ENCODE measurements around the gene TBX10. TPM values are rescaled to one million over a fixed set of nuclear protein-coding genes. Genes with fewer than 3 reads are reported as not detected.
"Not testable (repeated sequence)": the region's sequence is repeated elsewhere in the genome, so short reads cannot be mapped to it uniquely, and the experiment has no call there.

TBX10 gene
- polyA plus RNA-seq (2012; ENCODE audit: missing spikeins), result 0.21 TPM

DNA sequence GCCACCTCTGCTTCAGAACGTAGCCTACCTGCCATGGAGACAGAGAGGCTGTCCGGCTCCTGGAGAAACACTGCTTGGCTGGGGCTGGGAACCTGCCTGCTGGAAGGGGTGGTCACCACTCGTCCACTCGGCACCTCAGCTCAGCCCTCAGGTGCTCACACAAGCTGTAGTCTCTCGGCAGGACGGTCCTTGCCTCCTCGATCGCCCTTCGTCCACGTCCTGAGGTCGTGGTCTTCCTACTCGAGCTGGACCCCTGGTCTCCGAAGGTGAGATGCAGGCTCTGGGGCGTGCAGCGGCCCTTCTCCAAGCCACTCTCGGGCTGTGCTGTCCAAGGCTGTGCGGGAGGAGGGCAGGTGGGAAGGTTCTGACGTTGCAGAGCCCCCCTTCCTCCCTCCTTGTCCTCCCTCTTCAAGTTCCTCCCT, at the start of gene TBX10:
TBX10 (minus strand) TSS at position 326 of the 422 bp plus-strand sequence; CDS start at position 35, 291 bp downstream.
- FAIRE-seq, result no peak

DNA sequence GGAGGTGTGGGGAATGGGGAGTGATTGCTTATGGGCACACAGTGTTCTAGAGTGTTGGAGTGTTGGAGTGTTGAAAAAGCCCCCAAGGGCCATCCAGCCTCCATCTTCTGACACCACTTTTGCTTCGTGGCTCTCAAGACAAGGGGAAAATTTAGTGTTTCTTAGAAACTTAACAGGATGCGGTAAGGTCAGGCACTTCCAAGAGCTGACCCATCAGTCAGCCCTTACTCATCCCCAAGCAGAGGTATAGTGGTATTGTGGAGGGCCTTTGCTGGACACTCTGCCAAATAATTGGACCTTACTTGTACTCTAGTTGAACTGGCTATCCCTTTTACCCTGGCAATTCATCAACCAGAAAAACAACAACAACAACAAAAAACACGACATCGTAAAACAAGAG, 49.6 kb upstream of the TBX10 start:
- FAIRE-seq, result no peak
- DNase-seq (ENCODE audit: insufficient read length), result no peak
- TF ChIP-seq POLR2A (IDR thresholded peaks at IDR 0.05; ENCODE audit: low read depth, low read length) (no peak), TAF1 (IDR thresholded peaks at IDR 0.05; ENCODE audit: borderline replicate concordance, low read depth, low read length) (no peak)

More for the DNA sequence above, at the start of gene TBX10:
- DNase-seq (ENCODE audit: insufficient read length), result peak; percentile 16
- TF ChIP-seq POLR2A (IDR thresholded peaks at IDR 0.05; ENCODE audit: low read depth, low read length) (no peak), TAF1 (IDR thresholded peaks at IDR 0.05; ENCODE audit: borderline replicate concordance, low read depth, low read length) (no peak), POLR2AphosphoS5 (IDR thresholded peaks at IDR 0.05; ENCODE audit: low read depth, low read length) (no peak)

GRCh38 chr11:67687986-67688385, 48.4 kb upstream of the TBX10 start:
- no peak for FAIRE-seq
- TF ChIP-seq TAF1 (IDR thresholded peaks at IDR 0.05; ENCODE audit: borderline replicate concordance, low read depth, low read length), result no peak
- TF ChIP-seq POLR2A (IDR thresholded peaks at IDR 0.05; ENCODE audit: low read depth, low read length), result no peak
- no peak for TF ChIP-seq POLR2AphosphoS5 (IDR thresholded peaks at IDR 0.05; ENCODE audit: low read depth, low read length)
- no peak for DNase-seq (ENCODE audit: insufficient read length)

DNA sequence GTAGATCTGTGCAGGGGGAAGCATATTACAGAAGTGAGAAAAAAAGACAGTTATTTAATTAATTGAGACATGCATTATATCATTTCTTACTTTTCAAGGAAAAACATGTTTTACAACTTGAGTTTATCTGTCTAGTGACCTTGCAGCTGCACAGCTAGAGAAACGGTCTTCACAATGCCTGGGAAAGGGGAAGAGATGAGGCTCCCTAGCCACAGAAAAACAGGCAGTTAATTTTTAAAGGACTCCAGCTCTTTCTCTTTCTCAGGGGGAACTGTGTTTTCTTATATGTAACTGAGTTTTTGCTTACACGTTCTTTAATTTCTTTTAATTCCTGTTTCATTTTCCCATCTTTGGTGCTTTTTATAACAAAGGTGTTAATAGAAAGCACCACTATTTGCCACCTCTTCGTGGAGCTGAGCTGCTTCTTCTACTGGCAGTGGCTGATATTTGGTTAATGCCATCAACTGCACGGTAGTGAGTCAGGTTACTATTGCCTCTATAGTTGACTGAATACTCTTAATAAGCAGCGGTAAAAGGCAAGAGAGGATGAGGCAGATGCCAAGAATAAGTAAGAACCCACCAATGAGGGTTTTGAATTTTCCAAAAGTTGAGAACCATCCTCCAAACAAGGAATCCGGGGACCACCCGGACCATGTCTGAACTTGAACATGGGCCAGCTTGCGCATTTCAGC, 46.2 kb upstream of the TBX10 start:
- not testable (repeated sequence) for FAIRE-seq; DNase-seq (ENCODE audit: insufficient read length)

- not testable (repeated sequence) for FAIRE-seq
Observed at GRCh38 chr11:67682126-67683034, 42.8 kb upstream of the TBX10 start.

GRCh38 chr11:67680696-67681470, 41.3 kb upstream of the TBX10 start:
- FAIRE-seq (no peak), DNase-seq (ENCODE audit: insufficient read length) (no peak)
- TF ChIP-seq POLR2AphosphoS5 (IDR thresholded peaks at IDR 0.05; ENCODE audit: low read depth, low read length) (no peak), POLR2A (IDR thresholded peaks at IDR 0.05; ENCODE audit: low read depth, low read length) (no peak), TAF1 (IDR thresholded peaks at IDR 0.05; ENCODE audit: borderline replicate concordance, low read depth, low read length) (no peak)

More at GRCh38 chr11:67682126-67683034, 42.8 kb upstream of the TBX10 start:
- not testable (repeated sequence) for DNase-seq (ENCODE audit: insufficient read length)

DNA sequence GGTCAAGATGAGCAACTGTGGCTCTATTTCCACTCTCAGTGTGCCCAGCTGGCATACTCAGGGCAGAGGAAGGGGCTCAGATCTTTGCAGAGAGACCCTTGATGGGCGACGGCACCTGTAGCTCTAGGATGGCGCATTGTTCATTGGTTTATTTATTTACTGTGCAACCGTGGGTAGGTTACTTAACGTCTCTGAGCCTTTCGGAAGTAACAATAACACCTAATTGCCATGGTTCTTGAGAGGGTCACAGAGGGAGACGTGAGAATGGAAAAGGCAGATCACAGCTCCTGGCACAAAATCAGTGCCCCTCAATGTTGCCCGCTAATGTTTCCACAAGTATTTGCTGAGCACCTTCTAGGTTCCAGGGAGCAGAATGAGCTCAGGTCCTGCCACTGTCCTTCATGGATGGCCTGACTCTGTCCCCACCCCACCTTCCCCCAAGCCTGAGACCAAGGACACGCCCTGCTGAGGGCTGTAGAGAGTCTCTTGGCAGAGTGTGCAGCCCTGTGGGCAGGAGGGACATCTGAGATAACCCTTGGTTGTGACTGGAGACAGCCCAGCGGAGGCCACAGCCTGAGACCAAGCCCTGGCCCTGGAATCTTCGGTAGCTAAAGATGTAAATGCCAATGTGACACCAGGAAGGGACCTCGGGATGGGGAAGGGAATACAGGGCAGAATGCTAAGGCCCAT, 35.6 kb upstream of the TBX10 start:
- FAIRE-seq (no peak), DNase-seq (ENCODE audit: insufficient read length) (no peak)
- no peak for TF ChIP-seq POLR2A (IDR thresholded peaks at IDR 0.05; ENCODE audit: low read depth, low read length)
- TF ChIP-seq TAF1 (IDR thresholded peaks at IDR 0.05; ENCODE audit: borderline replicate concordance, low read depth, low read length), result no peak
- no peak for TF ChIP-seq POLR2AphosphoS5 (IDR thresholded peaks at IDR 0.05; ENCODE audit: low read depth, low read length)

DNA sequence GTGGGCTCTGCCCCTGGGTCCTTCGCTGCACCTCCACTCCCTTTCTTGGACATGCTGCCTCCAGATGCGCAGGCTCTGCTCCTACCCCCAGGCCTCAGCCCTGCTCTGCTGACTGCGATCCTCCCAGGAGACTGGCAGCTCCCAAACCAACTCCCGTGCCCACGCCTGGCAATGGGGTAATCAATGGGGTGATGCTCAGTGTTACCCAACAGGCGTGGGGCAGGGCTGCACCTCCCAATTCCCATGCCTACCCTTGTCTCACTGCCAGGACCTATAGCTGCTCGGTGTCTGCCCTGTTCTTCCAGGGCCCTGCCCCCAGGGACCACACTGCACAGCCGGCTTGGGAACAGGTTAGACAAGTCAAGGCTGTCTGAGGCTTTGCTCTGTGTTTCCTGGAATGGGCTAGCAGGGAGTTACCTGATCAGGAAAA, 34.9 kb upstream of the TBX10 start, which contains the start of gene ALDH3B2:
ALDH3B2 (minus strand) TSS at position 182 of the 430 bp plus-strand sequence. CDS start 7,688 bp downstream, outside the sequence.
- FAIRE-seq (no peak), DNase-seq (ENCODE audit: insufficient read length) (no peak)
- TF ChIP-seq POLR2AphosphoS5 (IDR thresholded peaks at IDR 0.05; ENCODE audit: low read depth, low read length) (no peak), TAF1 (IDR thresholded peaks at IDR 0.05; ENCODE audit: borderline replicate concordance, low read depth, low read length) (no peak), POLR2A (IDR thresholded peaks at IDR 0.05; ENCODE audit: low read depth, low read length) (no peak)

GRCh38 chr11:67673902-67674301, 34.3 kb upstream of the TBX10 start:
- DNase-seq (ENCODE audit: insufficient read length), result no peak
- TF ChIP-seq POLR2A (IDR thresholded peaks at IDR 0.05; ENCODE audit: low read depth, low read length) (no peak), TAF1 (IDR thresholded peaks at IDR 0.05; ENCODE audit: borderline replicate concordance, low read depth, low read length) (no peak), POLR2AphosphoS5 (IDR thresholded peaks at IDR 0.05; ENCODE audit: low read depth, low read length) (no peak)
- no peak for FAIRE-seq

DNA sequence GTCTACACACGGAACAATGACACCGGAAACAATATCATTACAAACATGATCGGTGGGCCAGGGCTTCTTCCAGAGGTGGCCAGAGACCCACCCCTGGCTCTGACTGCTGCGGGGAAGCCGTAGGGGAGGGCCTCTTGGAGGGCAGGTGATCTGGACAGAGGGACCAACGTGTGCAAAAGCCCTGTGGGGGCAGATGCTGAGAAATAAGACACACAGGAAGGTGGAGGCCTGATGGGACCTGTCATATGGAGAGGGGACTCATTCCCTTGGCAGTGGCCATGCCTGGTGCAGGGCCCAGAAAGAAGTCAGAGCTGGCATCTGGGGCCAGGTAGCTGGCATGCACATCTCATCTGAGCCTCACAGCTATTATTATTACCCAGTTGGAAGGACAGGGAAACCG, 33.8 kb upstream of the TBX10 start:
- TF ChIP-seq TAF1 (IDR thresholded peaks at IDR 0.05; ENCODE audit: borderline replicate concordance, low read depth, low read length), result no peak
- TF ChIP-seq POLR2A (IDR thresholded peaks at IDR 0.05; ENCODE audit: low read depth, low read length), result no peak
- no peak for TF ChIP-seq POLR2AphosphoS5 (IDR thresholded peaks at IDR 0.05; ENCODE audit: low read depth, low read length)
- no peak for FAIRE-seq
- no peak for DNase-seq (ENCODE audit: insufficient read length)

DNA sequence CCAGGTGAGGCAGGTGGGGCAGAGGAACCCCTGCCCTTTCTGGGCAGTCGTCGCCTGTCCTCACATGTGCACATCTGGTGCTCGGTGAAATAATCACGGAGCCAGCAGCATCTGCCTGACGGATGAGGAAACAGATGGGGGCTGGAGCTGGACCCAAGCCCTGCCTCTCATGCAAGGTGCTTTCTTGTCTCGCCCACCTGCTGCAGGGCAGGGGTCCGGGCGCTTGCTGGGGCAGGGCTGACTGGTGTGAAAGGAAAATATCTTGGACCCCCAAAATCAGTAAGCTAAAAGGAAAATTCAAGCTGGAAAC, 31.6 kb upstream of the TBX10 start:
- TF ChIP-seq POLR2AphosphoS5 (IDR thresholded peaks at IDR 0.05; ENCODE audit: low read depth, low read length) (no peak), POLR2A (IDR thresholded peaks at IDR 0.05; ENCODE audit: low read depth, low read length) (no peak), TAF1 (IDR thresholded peaks at IDR 0.05; ENCODE audit: borderline replicate concordance, low read depth, low read length) (no peak)
- DNase-seq (ENCODE audit: insufficient read length) (no peak), FAIRE-seq (no peak)
